Spleen (tissue), 11 donors: ENCODE results near the gene KDM2A. TPM values are rescaled to one million over a fixed set of nuclear protein-coding genes. Genes with fewer than 3 reads are reported as not detected.

Source experiments
- DNase-seq: peaks from one replicate; pipeline ENCODE4 v3.0.0-alpha.2; 2020
- H3K27ac ChIP-seq, 8 donors: fragments of 200-600 bp; sonication (generic) in 7 of 8; 1 replicate in 4 of 8; 2 replicates in 4 of 8; pipeline versions ENCODE4 v1.5.0 to v1.8.0; 2016 to 2021; ENCODE audit warnings: inconsistent platforms in 4 of 8, mild to moderate bottlenecking in 4 of 8, moderate library complexity in 1 of 8
- H3K27me3 ChIP-seq, 7 donors: fragments of 200-600 bp; sonication (generic) in 6 of 7; replicated peaks in 1 of 7; 1 replicate in 4 of 7; 2 replicates in 3 of 7; pipeline versions ENCODE4 v1.5.0 to v1.8.0; 2016 to 2021; ENCODE audit warnings: inconsistent platforms in 3 of 7, mild to moderate bottlenecking in 1 of 7
- H3K36me3 ChIP-seq, 6 donors: fragments of 200-600 bp; sonication (generic) in 5 of 6; 1 replicate in 4 of 6; 2 replicates in 2 of 6; pipeline versions ENCODE4 v1.5.0 to v1.8.0; 2016 to 2021; ENCODE audit warnings: inconsistent platforms in 2 of 6
- H3K4me1 ChIP-seq, 6 donors: fragments of 200-600 bp; sonication (generic) in 5 of 6; 1 replicate in 3 of 6; 2 replicates in 3 of 6; pipeline versions ENCODE4 v1.5.0 to v1.8.0; 2016 to 2021; ENCODE audit warnings: inconsistent platforms in 3 of 6
- H3K4me3 ChIP-seq, 8 donors: fragments of 200-600 bp; sonication (generic) in 7 of 8; 1 replicate in 4 of 8; 2 replicates in 4 of 8; pipeline versions ENCODE4 v1.5.0 to v1.8.0; 2016 to 2021; ENCODE audit warnings: inconsistent platforms in 4 of 8, mild to moderate bottlenecking in 4 of 8, moderate library complexity in 2 of 8
- H3K9me3 ChIP-seq, 8 donors: fragments of 200-600 bp; sonication (generic) in 7 of 8; 1 replicate in 4 of 8; 2 replicates in 4 of 8; pipeline versions ENCODE4 v1.5.0 to v1.8.0; 2016 to 2021; ENCODE audit warnings: inconsistent platforms in 4 of 8
- CTCF ChIP-seq, 11 experiments: fragments of 200-600 bp in 7 of 11; fragments of 450-650 bp in 4 of 11; sonication (generic) in 4 of 11; IDR thresholded peaks in 8 of 11; conservative IDR thresholded peaks in 3 of 11; 1 replicate in 7 of 11; 2 replicates in 4 of 11; pipeline versions ENCODE4 v1.4.0 to v1.8.0; 2016 to 2021; ENCODE audit warnings: antibody characterized with exemption in 11 of 11, inconsistent platforms in 4 of 11, mild to moderate bottlenecking in 1 of 11
- POLR2A ChIP-seq, 3 donors: fragments of 450-650 bp; IDR thresholded peaks; one replicate each; pipeline ENCODE4 v1.5.1; 2017; ENCODE audit warnings: antibody characterized with exemption in 3 of 3, mild to moderate bottlenecking in 1 of 3
- POLR2AphosphoS5 ChIP-seq, 3 donors: sonication (generic); formaldehyde crosslinking; IDR thresholded peaks; one replicate each; pipeline ENCODE4 v1.5.1; 2017; ENCODE audit warnings: antibody characterized with exemption in 3 of 3
- WGBS, 5 donors: extraction: QIAGEN DNeasy Blood & Tissue Kit in 3 of 5; methylation state at CpG; one replicate each; pipeline versions ENCODE4 v1.1.5 to v1.1.7; 2013 to 2018; 5-methylcytosine and 5-hydroxymethylcytosine counted together
- intact Hi-C: fragments of 100-400 bp; cut with DNase I; formaldehyde crosslinking; loops from one replicate; pipeline ENCODE4 v1.15.0; 2023; ENCODE audit warnings: low total_unique reads
- polyA plus RNA-seq, 3 donors: library from polyadenylated mRNA; stranded (reverse); fragments of 200-250 nt; gene quantifications; one replicate each; pipeline ENCODE4 v1.2.1, GENCODE V29; 2013
- total RNA-seq, 7 donors: library from RNA; depleted of rRNA in 3 of 7; stranded (reverse); fragments of >200 nt in 3 of 7; fragmentation: NEBNext Ultra II Directional in 4 of 7; extraction: Animal tissue kit (Norgen Biotek cat#: 25700) in 4 of 7; gene quantifications; one replicate each; pipeline versions ENCODE4 v1.1.0 to v1.2.1, GENCODE V29; 2016 to 2021
- donor health status: healthy with polysubstance abuse.
- donor health status: DM: no; HTN: no; CAD: no; lungs with moderate emphysema.
- donor health status: DM: no; HTN: no; CAD: no.
- donor health status: Bipolar disorder and iron deficiency.
- donor health status: healthy.
- donor health status: DM: no; HTN: no; CAD: no.
- donor health status: DM: yes; HTN: yes; CAD: no.

Gene KDM2A
- total and polyA plus RNA-seq, 10 donors: 18.5 to 149 (median 125) TPM

GRCh38 chr11:67278135-67278938 is 159.3 kb downstream of the KDM2A start:
- WGBS, 5 donors: 49 to 64% (median 64%) methylated on average over 8 to 14 of the region's 14 CpGs
- H3K4me1 ChIP-seq: peaks cover 79 to 100% (median 100%) of the 10 kb centered on the region in 6 donors
- no peaks in the 10 kb centered on the region for H3K9me3 ChIP-seq
- TF ChIP-seq POLR2AphosphoS5 (IDR thresholded peaks at IDR 0.05): peak in 1 of 3 donors; percentile 43
- TF ChIP-seq POLR2A (IDR thresholded peaks at IDR 0.05): no peak
- peak overlapping the region in 6 of 8 donors; percentile 20 to 81 (median 30) for H3K4me3 ChIP-seq
- intact Hi-C loops: no loop called here
- H3K27ac ChIP-seq: peak overlapping the region; percentile 89 to 100 (median 97)
- peak; percentile 84 for DNase-seq
- H3K36me3 ChIP-seq: peaks cover 7 to 92% (median 49%) of the 10 kb centered on the region in 6 donors
- H3K27me3 ChIP-seq: no peaks in the 10 kb centered on the region

GRCh38 chr11:67278939-67279588 is 160.0 kb downstream of the KDM2A start:
- WGBS, 5 donors: 68 to 83% (median 72%) methylated on average over 8 to 14 of the region's 14 CpGs
- peak overlapping the region in 1 of 8 donors; percentile 81 for H3K4me3 ChIP-seq
- H3K9me3 ChIP-seq: no peaks in the 10 kb centered on the region
- intact Hi-C loops: no loop called here
- TF ChIP-seq POLR2A (IDR thresholded peaks at IDR 0.05) (no peak), POLR2AphosphoS5 (IDR thresholded peaks at IDR 0.05) (peak in 1 of 3 donors; percentile 23)
- no peaks in the 10 kb centered on the region for H3K27me3 ChIP-seq
- DNase-seq: peak; percentile 77
- peaks cover 73 to 100% (median 100%) of the 10 kb centered on the region in 6 donors for H3K4me1 ChIP-seq
- H3K27ac ChIP-seq: peak overlapping the region; percentile 89 to 100 (median 97)
- peaks cover 7 to 92% (median 57%) of the 10 kb centered on the region in 6 donors for H3K36me3 ChIP-seq

- peak overlapping the region in 1 of 8 donors; percentile 81 for H3K4me3 ChIP-seq
- no peaks in the 10 kb centered on the region for H3K27me3 ChIP-seq
- H3K9me3 ChIP-seq: no peaks in the 10 kb centered on the region
- intact Hi-C loops: no loop called here
- DNase-seq: peak; percentile 80
- H3K36me3 ChIP-seq: peaks cover 7 to 95% (median 64%) of the 10 kb centered on the region in 6 donors
- TF ChIP-seq CTCF (IDR thresholded peaks at IDR 0.05 in 8 of 11, conservative IDR thresholded peaks at IDR 0.05 in 3 of 11): no peak
- TF ChIP-seq POLR2AphosphoS5 (IDR thresholded peaks at IDR 0.05): peak in 1 of 3 donors; percentile 19
- 55 to 74% (median 63%) methylated on average over 12 to 17 of the region's 17 CpGs for WGBS, 5 donors
- peaks cover 70 to 100% (median 100%) of the 10 kb centered on the region in 6 donors for H3K4me1 ChIP-seq
- peak overlapping the region; percentile 89 to 100 (median 97) for H3K27ac ChIP-seq
Measured at GRCh38 chr11:67279589-67280340, 160.7 kb downstream of the KDM2A start.

GRCh38 chr11:67280341-67280787 is 161.3 kb downstream of the KDM2A start:
- H3K27ac ChIP-seq: peak overlapping the region; percentile 89 to 100 (median 97)
- peak; percentile 52 to 63 (median 53) for TF ChIP-seq POLR2AphosphoS5 (IDR thresholded peaks at IDR 0.05)
- TF ChIP-seq POLR2A (IDR thresholded peaks at IDR 0.05): no peak
- peak overlapping the region in 1 of 8 donors; percentile 81 for H3K4me3 ChIP-seq
- WGBS, 5 donors: 36 to 56% (median 49%) methylated on average over 6 to 13 of the region's 13 CpGs
- H3K36me3 ChIP-seq: peaks cover 7 to 95% (median 70%) of the 10 kb centered on the region in 6 donors
- H3K9me3 ChIP-seq: no peaks in the 10 kb centered on the region
- no peaks in the 10 kb centered on the region for H3K27me3 ChIP-seq
- peaks cover 69 to 100% (median 100%) of the 10 kb centered on the region in 6 donors for H3K4me1 ChIP-seq
- DNase-seq: peak; percentile 81
- intact Hi-C loops: no loop called here
